IMR-90 (cell line): ENCODE measurements around the gene CLHC1. TPM values are rescaled to one million over a fixed set of nuclear protein-coding genes. Genes with fewer than 3 reads are reported as not detected.

ENCODE experiments used
- ATAC-seq: fragments of 200-7000 bp; cut with Tn5 transposase; 2 replicates; pipeline ENCODE4 v1.9.1; 2020; ENCODE audit warnings: low read depth, mild to moderate bottlenecking, moderate library complexity
- BruUV-seq: library from RNA; stranded (reverse); fragments of 400-500 nt; replicated peaks from 2 replicates; lab custom pipeline; 2021; lab: Mats Ljungman, UMichigan
- CTCF ChIA-PET: fragments of 300-600 bp; formaldehyde crosslinking; extraction: SDS; loops from one replicate; lab custom pipeline; 2021; ENCODE audit warnings: antibody characterized with exemption; lab: Yijun Ruan, JAX
- POLR2A ChIA-PET: fragments of 300-600 bp; sonication (Branson Sonifier 250); formaldehyde crosslinking; loops from one replicate; lab custom pipeline; 2022; ENCODE audit warnings: antibody characterized with exemption; ENCODE audit not compliant: unreplicated experiment; lab: Charles Lee
- DNase-seq: peaks from one replicate; pipeline ENCODE4 v3.0.0; 2013
- H2AFZ ChIP-seq: replicated peaks from 2 replicates; pipeline ENCODE3; 2013; ENCODE audit warnings: low read length, mild to moderate bottlenecking; ENCODE audit not compliant: poor library complexity
- H2AK5ac ChIP-seq: 2 replicates; pipeline ENCODE4 v1.6.1; 2013; ENCODE audit warnings: low read depth, low read length, inconsistent platforms
- H2AK9ac ChIP-seq: replicated peaks from 2 replicates; pipeline ENCODE3; 2013; ENCODE audit warnings: mild to moderate bottlenecking, low read depth, low read length, moderate library complexity; ENCODE audit not compliant: poor library complexity
- H2BK120ac ChIP-seq: 2 replicates; pipeline ENCODE4 v1.6.1; 2013; ENCODE audit warnings: low read depth, low read length, inconsistent platforms
- H2BK15ac ChIP-seq: 3 replicates; pipeline ENCODE4 v1.6.1; 2013; ENCODE audit warnings: low read depth, low read length, inconsistent platforms
- H2BK20ac ChIP-seq: 2 replicates; pipeline ENCODE4 v1.6.1; 2013; ENCODE audit warnings: low read depth, mild to moderate bottlenecking, inconsistent platforms, low read length, moderate library complexity
- H2BK5ac ChIP-seq: 2 replicates; pipeline ENCODE4 v1.6.1; 2013; ENCODE audit warnings: mild to moderate bottlenecking, low read depth, low read length, inconsistent platforms; ENCODE audit not compliant: poor library complexity, severe bottlenecking
- H3K14ac ChIP-seq: replicated peaks from 2 replicates; pipeline ENCODE4 v1.6.1; 2013; ENCODE audit warnings: low read depth, low read length, inconsistent platforms
- H3K18ac ChIP-seq: 2 replicates; pipeline ENCODE4 v1.6.1; 2013; ENCODE audit warnings: low read depth, low read length, control low read depth
- H3K23ac ChIP-seq: 2 replicates; pipeline ENCODE4 v1.6.1; 2013; ENCODE audit warnings: low read depth, low read length, inconsistent platforms
- H3K27ac ChIP-seq: 2 replicates; pipeline ENCODE4 v1.5.1; 2013; ENCODE audit warnings: mild to moderate bottlenecking, control low read depth, low read length; ENCODE audit not compliant: insufficient read depth
- H3K27me3 ChIP-seq: 2 replicates; pipeline ENCODE4 v1.6.1; 2013; ENCODE audit warnings: low read length; ENCODE audit not compliant: control insufficient read depth, insufficient read depth
- H3K36me3 ChIP-seq: 2 replicates; pipeline ENCODE4 v1.6.1; 2013; ENCODE audit warnings: low read length, mixed read lengths; ENCODE audit not compliant: control insufficient read depth, insufficient read depth
- H3K4ac ChIP-seq: 2 replicates; pipeline ENCODE4 v1.6.1; 2013; ENCODE audit warnings: low read depth, low read length, inconsistent platforms
- H3K4me1 ChIP-seq: 2 replicates; pipeline ENCODE4 v1.6.1; 2013; ENCODE audit warnings: low read length, mixed read lengths; ENCODE audit not compliant: control insufficient read depth, insufficient read depth
- H3K4me2 ChIP-seq: 2 replicates; pipeline ENCODE4 v1.6.1; 2013; ENCODE audit warnings: low read depth, mild to moderate bottlenecking, control low read depth, low read length, moderate library complexity
- H3K4me3 ChIP-seq: 2 replicates; pipeline ENCODE4 v1.5.1; 2013; ENCODE audit warnings: low read depth, mild to moderate bottlenecking, control low read depth, low read length, moderate library complexity; ENCODE audit not compliant: insufficient read depth
- H3K56ac ChIP-seq: 2 replicates; pipeline ENCODE4 v1.6.1; 2013; ENCODE audit warnings: low read length, inconsistent platforms; ENCODE audit not compliant: insufficient read depth; ENCODE audit errors: extremely low read depth
- H3K79me1 ChIP-seq, 2 experiments: 2 replicates each; pipeline ENCODE4 v1.6.1; 2013; ENCODE audit warnings: low read length in 2 of 2, inconsistent platforms in 1 of 2, low read depth in 1 of 2
- H3K9ac ChIP-seq: 2 replicates; pipeline ENCODE4 v1.6.1; 2013; ENCODE audit warnings: low read depth, low read length, control low read depth
- H3K9me1 ChIP-seq: 2 replicates; pipeline ENCODE4 v1.6.1; 2013; ENCODE audit warnings: low read length, inconsistent platforms; ENCODE audit not compliant: insufficient read depth
- H3K9me3 ChIP-seq: 2 replicates; pipeline ENCODE4 v1.6.1; 2013; ENCODE audit warnings: low read length; ENCODE audit not compliant: control insufficient read depth, insufficient read depth
- H4K20me1 ChIP-seq: 2 replicates; pipeline ENCODE4 v1.6.1; 2013; ENCODE audit warnings: low read length, inconsistent platforms; ENCODE audit not compliant: insufficient read depth
- H4K5ac ChIP-seq: 2 replicates; pipeline ENCODE4 v1.6.1; 2013; ENCODE audit warnings: mild to moderate bottlenecking, low read depth, low read length, control low read depth
- H4K8ac ChIP-seq, 2 experiments: 2 replicates each; pipeline ENCODE4 v1.6.1; 2013; ENCODE audit warnings: low read depth in 2 of 2, low read length in 2 of 2, control low read depth in 1 of 2, inconsistent platforms in 1 of 2
- H4K91ac ChIP-seq: 2 replicates; pipeline ENCODE4 v1.6.1; 2013; ENCODE audit warnings: low read depth, low read length, inconsistent platforms; ENCODE audit not compliant: insufficient read depth
- BHLHE40 ChIP-seq: fragments of 150-350 bp; IDR thresholded peaks from 2 replicates; pipeline ENCODE4 v1.6.1; 2016; ENCODE audit warnings: mild to moderate bottlenecking, low read depth, low read length
- CEBPB ChIP-seq: IDR thresholded peaks from 2 replicates; pipeline ENCODE4 v1.6.1; 2012; ENCODE audit warnings: low read depth, low read length, improper control_type of control experiment
- CHD1 ChIP-seq: IDR thresholded peaks from 2 replicates; pipeline ENCODE4 v1.6.1; 2012; ENCODE audit warnings: low read depth, low read length, improper control_type of control experiment
- MAZ ChIP-seq: IDR thresholded peaks from 2 replicates; pipeline ENCODE4 v1.6.1; 2012; ENCODE audit warnings: low read depth, mild to moderate bottlenecking, low read length, improper control_type of control experiment, moderate library complexity, borderline replicate concordance
- MXI1 ChIP-seq: IDR thresholded peaks from 2 replicates; pipeline ENCODE4 v1.6.1; 2012; ENCODE audit warnings: low read depth, mild to moderate bottlenecking, low read length, moderate library complexity, borderline replicate concordance
- POLR2A ChIP-seq: IDR thresholded peaks from 2 replicates; pipeline ENCODE4 v1.6.1; 2012; ENCODE audit warnings: mild to moderate bottlenecking, low read depth, low read length
- RCOR1 ChIP-seq: IDR thresholded peaks from 2 replicates; pipeline ENCODE4 v1.6.1; 2012; ENCODE audit warnings: mild to moderate bottlenecking, low read length, improper control_type of control experiment; ENCODE audit not compliant: insufficient replicate concordance
- RFX5 ChIP-seq: IDR thresholded peaks from 2 replicates; pipeline ENCODE4 v1.8.0; 2012; ENCODE audit warnings: low read depth, mild to moderate bottlenecking, low read length, moderate library complexity
- WGBS, 2 experiments: methylation state at CpG; one replicate each; pipeline versions ENCODE4 v1.1.5 to v1.1.7; 2013; ENCODE audit warnings: missing lambda C conversion rate in 2 of 2; ENCODE audit not compliant: insufficient read length in 1 of 2; ENCODE audit errors: extremely low coverage in 2 of 2; 5-methylcytosine and 5-hydroxymethylcytosine counted together
- dilution Hi-C: fragments of 300-500 bp; cut with HindIII; formaldehyde crosslinking; loops from one replicate; pipeline ENCODE4 v1.14.3; 2018; ENCODE audit warnings: low sequenced_read_pairs; ENCODE audit not compliant: unreplicated experiment
- in situ Hi-C: fragments of 300-500 bp; cut with MboI; formaldehyde crosslinking; loops from 3 replicates; pipeline ENCODE4 v1.14.3; 2019; ENCODE audit warnings: low sequenced_read_pairs, inconsistent platforms, mixed read lengths
- intact Hi-C: fragments of 100-400 bp; cut with micrococcal nuclease; formaldehyde crosslinking; loops from 2 replicates; pipeline ENCODE4 v1.10.0; 2022
- polyA plus RNA-seq, 3 experiments: library from polyadenylated mRNA; depleted of rRNA; stranded (reverse); fragments of >200 nt; gene quantifications; 2 replicates each; pipeline ENCODE4 v1.2.3, GENCODE V29; 2012; ENCODE audit warnings: low replicate concordance in 1 of 3
- total RNA-seq: library from RNA; depleted of rRNA; stranded (reverse); fragments of >200 nt; gene quantifications from 2 replicates; pipeline ENCODE4 v1.2.3, GENCODE V29; 2012
- TF ChIP-seq, protein P1 (sequence below): conservative IDR thresholded peaks from 2 replicates; pipeline ENCODE4 v1.5.1; 2012; ENCODE audit warnings: mild to moderate bottlenecking, low read depth, low read length, improper control_type of control experiment
- TF ChIP-seq, protein P2 (sequence below): fragments of 150-350 bp; IDR thresholded peaks from 2 replicates; pipeline ENCODE4 v1.6.1; 2016; ENCODE audit warnings: low read depth, mild to moderate bottlenecking, low read length, moderate library complexity, borderline replicate concordance
- TF ChIP-seq, protein P3 (sequence below): fragments of 150-350 bp; IDR thresholded peaks from 2 replicates; pipeline ENCODE4 v1.6.1; 2017; ENCODE audit warnings: mild to moderate bottlenecking, antibody characterized with exemption, low read length, low read depth

The CLHC1 gene
- total and polyA plus RNA-seq, 2 of the 4 experiments (the other 2 are of a cell fraction) = 2.3 to 5.3 TPM

DNA sequence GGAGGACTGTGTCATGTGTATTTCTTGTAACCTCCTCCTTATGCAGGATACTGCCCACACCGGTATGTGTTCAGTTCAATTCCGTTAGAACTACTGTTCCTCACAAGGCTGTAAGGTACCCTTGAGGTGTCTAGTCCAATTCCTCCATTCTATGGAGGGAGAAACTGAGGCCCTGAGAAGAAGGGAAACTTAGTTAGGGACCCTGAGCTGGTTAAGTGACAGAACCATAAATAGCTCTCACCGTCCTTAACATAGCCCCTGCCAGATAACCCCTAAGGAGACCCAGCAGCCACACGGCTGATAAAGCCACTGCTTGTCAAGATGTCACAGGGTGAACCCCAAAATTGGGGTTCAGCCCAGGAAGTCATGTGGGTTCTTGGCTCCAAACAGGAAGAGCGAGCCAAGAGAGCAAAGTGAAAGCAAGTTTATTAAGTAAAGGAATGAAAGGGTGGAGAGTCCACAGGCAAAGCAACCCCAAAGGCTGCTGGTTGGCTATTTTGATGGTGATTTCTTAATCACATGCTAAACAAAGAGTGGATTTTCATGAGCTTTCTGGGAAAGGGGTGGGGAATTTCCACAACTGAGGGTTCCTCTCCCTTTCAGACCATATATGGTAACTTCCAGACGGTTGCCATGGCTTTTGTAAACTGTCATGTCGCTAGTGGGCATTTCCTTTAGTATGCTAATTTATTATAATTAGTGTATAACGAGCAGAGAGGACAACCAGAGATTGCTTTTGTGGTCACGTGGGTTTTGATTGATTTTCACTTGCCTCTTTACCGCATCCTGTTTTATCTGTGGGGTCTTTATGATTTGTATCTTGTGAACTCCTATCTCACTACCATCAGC is 98.4 kb downstream of the CLHC1 start:
- BruUV-seq = TSS peak; percentile 87
- H2AK9ac ChIP-seq = peak overlapping the region; percentile 89
- H3K4me2 ChIP-seq = peak overlapping the region; percentile 98
- TF ChIP-seq, protein P1, sequence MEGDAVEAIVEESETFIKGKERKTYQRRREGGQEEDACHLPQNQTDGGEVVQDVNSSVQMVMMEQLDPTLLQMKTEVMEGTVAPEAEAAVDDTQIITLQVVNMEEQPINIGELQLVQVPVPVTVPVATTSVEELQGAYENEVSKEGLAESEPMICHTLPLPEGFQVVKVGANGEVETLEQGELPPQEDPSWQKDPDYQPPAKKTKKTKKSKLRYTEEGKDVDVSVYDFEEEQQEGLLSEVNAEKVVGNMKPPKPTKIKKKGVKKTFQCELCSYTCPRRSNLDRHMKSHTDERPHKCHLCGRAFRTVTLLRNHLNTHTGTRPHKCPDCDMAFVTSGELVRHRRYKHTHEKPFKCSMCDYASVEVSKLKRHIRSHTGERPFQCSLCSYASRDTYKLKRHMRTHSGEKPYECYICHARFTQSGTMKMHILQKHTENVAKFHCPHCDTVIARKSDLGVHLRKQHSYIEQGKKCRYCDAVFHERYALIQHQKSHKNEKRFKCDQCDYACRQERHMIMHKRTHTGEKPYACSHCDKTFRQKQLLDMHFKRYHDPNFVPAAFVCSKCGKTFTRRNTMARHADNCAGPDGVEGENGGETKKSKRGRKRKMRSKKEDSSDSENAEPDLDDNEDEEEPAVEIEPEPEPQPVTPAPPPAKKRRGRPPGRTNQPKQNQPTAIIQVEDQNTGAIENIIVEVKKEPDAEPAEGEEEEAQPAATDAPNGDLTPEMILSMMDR = no peak
- TF ChIP-seq RFX5 (no peak), MAZ (no peak), POLR2A (peak; percentile 48; the same call in 1 of the 2 replicates), CHD1 (no peak), RCOR1 (no peak), MXI1 (peak; percentile 78), CEBPB (peak; percentile 84), BHLHE40 (no peak)
- TF ChIP-seq, protein P2, sequence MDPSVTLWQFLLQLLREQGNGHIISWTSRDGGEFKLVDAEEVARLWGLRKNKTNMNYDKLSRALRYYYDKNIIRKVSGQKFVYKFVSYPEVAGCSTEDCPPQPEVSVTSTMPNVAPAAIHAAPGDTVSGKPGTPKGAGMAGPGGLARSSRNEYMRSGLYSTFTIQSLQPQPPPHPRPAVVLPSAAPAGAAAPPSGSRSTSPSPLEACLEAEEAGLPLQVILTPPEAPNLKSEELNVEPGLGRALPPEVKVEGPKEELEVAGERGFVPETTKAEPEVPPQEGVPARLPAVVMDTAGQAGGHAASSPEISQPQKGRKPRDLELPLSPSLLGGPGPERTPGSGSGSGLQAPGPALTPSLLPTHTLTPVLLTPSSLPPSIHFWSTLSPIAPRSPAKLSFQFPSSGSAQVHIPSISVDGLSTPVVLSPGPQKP = peak; percentile 93
- TF ChIP-seq, protein P3, sequence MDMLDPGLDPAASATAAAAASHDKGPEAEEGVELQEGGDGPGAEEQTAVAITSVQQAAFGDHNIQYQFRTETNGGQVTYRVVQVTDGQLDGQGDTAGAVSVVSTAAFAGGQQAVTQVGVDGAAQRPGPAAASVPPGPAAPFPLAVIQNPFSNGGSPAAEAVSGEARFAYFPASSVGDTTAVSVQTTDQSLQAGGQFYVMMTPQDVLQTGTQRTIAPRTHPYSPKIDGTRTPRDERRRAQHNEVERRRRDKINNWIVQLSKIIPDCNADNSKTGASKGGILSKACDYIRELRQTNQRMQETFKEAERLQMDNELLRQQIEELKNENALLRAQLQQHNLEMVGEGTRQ = peak; percentile 75
- H4K8ac ChIP-seq = peak overlapping the region; percentile 93 to 95
- peaks cover 19% of the 10 kb centered on the region for H3K4me1 ChIP-seq
- H2BK20ac ChIP-seq = peak overlapping the region; percentile 95
- intact Hi-C loops (loop anchor here (1.0 kb wide), 1 partner anchor 11 kb away; no protein-coding TSS in a partner anchor), in situ Hi-C loops (no loop called here), dilution Hi-C loops (no loop called here)
- peak overlapping the region; percentile 91 for H2AK5ac ChIP-seq
- H4K91ac ChIP-seq = peak overlapping the region; percentile 97
- H3K27me3 ChIP-seq = no peaks in the 10 kb centered on the region
- peak overlapping the region; percentile 98 for H2BK120ac ChIP-seq
- H4K5ac ChIP-seq = peak overlapping the region; percentile 99
- H3K18ac ChIP-seq = peak overlapping the region; percentile 98
- H3K14ac ChIP-seq = peak overlapping the region; percentile 94
- peak overlapping the region; percentile 83 for H2BK5ac ChIP-seq
- H3K79me1 ChIP-seq = peaks cover 0 to 14% of the 10 kb centered on the region in 2 experiments; a peak in 2 of 4 replicates
- H3K23ac ChIP-seq = peak overlapping the region; percentile 97
- ATAC-seq (peak; percentile 88), DNase-seq (peak; percentile 96)
- H3K4me3 ChIP-seq = peak overlapping the region; percentile 50
- WGBS, 2 experiments = 86% methylated on average over 1 of the region's 10 CpGs; no CpG with 5 or more reads in 1 of the 2 experiments
- H4K20me1 ChIP-seq = no peaks in the 10 kb centered on the region
- H3K9me1 ChIP-seq = peaks cover 8% of the 10 kb centered on the region
- H3K27ac ChIP-seq = peak overlapping the region; percentile 99
- ChIA-PET CTCF (interaction anchor here (1.1 kb wide), 1 partner anchor 43 kb away, joined by 3 read pairs; no protein-coding TSS in a partner anchor), POLR2A (interaction anchor here (0.9 to 1.8 kb wide), 3 partner anchors 13 to 83 kb away, joined by 3 to 5 read pairs (median 4); partner anchors contain the start of gene RTN4)
- no peaks in the 10 kb centered on the region for H3K36me3 ChIP-seq
- peak overlapping the region; percentile 85 for H2AFZ ChIP-seq
- peak overlapping the region; percentile 98 for H3K4ac ChIP-seq
- H2BK15ac ChIP-seq = peak overlapping the region; percentile 93
- peak overlapping the region; percentile 96 for H3K9ac ChIP-seq
- peak overlapping the region; percentile 82 for H3K56ac ChIP-seq
- H3K9me3 ChIP-seq = no peaks in the 10 kb centered on the region
